ENCODE measurements around the gene CACNA1A. TPM values are rescaled to one million over a fixed set of nuclear protein-coding genes. Genes with fewer than 3 reads are reported as not detected.

CACNA1A gene
- total RNA-seq, 2 experiments from 2014 or later, result 0.19 to 0.78 TPM

DNA sequence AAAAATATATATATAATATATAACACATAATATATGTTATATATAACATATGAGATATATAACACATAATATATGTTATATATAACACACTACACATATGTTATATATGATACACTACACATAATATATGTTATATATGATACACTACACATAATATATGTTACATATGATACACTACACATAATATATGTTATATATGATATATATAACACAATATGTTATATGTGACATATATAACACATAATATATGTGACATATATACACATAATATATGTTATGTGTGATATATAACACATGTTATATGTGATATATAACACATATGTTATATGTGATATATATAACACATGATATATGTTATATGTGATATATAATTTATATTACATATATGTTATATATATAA lies 129.7 kb downstream of the CACNA1A start:
- ChIA-PET POLR2A (no interaction called here), CTCF (ENCODE audit: unreplicated experiment) (no interaction called here)
- Histone ChIP-seq H2AFZ (ENCODE audit: low read length) (no peak overlapping the region), H4K20me1 (ENCODE audit: insufficient read depth, low read length) (no peaks in the 10 kb centered on the region), H3K79me2 (ENCODE audit: insufficient read depth, low read depth, low read length) (no peaks in the 10 kb centered on the region), H3K4me3 (ENCODE audit: low read depth, low read length, poor library complexity, severe bottlenecking) (no peak overlapping the region), H3K36me3 (ENCODE audit: insufficient read depth, low read length) (no peaks in the 10 kb centered on the region), H3K9me3 (ENCODE audit: low read length) (no peaks in the 10 kb centered on the region), H3K9me2 (ENCODE audit: insufficient read depth, low read length) (no peaks in the 10 kb centered on the region), H3K4me2 (ENCODE audit: low read length) (no peak overlapping the region), H3K27ac (ENCODE audit: low read depth, low read length, poor library complexity, severe bottlenecking) (no peak overlapping the region), H3K4me1 (ENCODE audit: insufficient read depth, low read length, poor library complexity, severe bottlenecking) (no peaks in the 10 kb centered on the region)
- TF ChIP-seq CTCF (conservative IDR thresholded peaks at IDR 0.05; ENCODE audit: low read length), result no peak
- TF ChIP-seq EZH2phosphoT487 (IDR thresholded peaks at IDR 0.05; ENCODE audit: borderline replicate concordance, low read depth, low read length), result no peak
- no TSS peak for BruUV-seq (replicated peaks)
- intact Hi-C loops (cut with micrococcal nuclease; ENCODE audit: unreplicated experiment), result no loop called here
- DNase-seq (ENCODE audit: low spot score), result no peak

- ChIA-PET CTCF (ENCODE audit: unreplicated experiment) (no interaction called here), POLR2A (no interaction called here)
- Histone ChIP-seq H3K9me2 (ENCODE audit: insufficient read depth, low read length) (no peaks in the 10 kb centered on the region), H3K4me3 (ENCODE audit: low read depth, low read length, poor library complexity, severe bottlenecking) (no peak overlapping the region), H2AFZ (ENCODE audit: low read length) (no peak overlapping the region), H3K4me2 (ENCODE audit: low read length) (no peak overlapping the region), H3K79me2 (ENCODE audit: insufficient read depth, low read depth, low read length) (no peaks in the 10 kb centered on the region), H3K9me3 (ENCODE audit: low read length) (no peaks in the 10 kb centered on the region), H3K36me3 (ENCODE audit: insufficient read depth, low read length) (no peaks in the 10 kb centered on the region), H4K20me1 (ENCODE audit: insufficient read depth, low read length) (no peaks in the 10 kb centered on the region), H3K4me1 (ENCODE audit: insufficient read depth, low read length, poor library complexity, severe bottlenecking) (no peaks in the 10 kb centered on the region), H3K27ac (ENCODE audit: low read depth, low read length, poor library complexity, severe bottlenecking) (no peak overlapping the region)
- DNase-seq (ENCODE audit: low spot score), result no peak
- BruUV-seq (replicated peaks), result no TSS peak
- no peak for TF ChIP-seq EZH2phosphoT487 (IDR thresholded peaks at IDR 0.05; ENCODE audit: borderline replicate concordance, low read depth, low read length)
- no peak for TF ChIP-seq CTCF (conservative IDR thresholded peaks at IDR 0.05; ENCODE audit: low read length)
- intact Hi-C loops (cut with micrococcal nuclease; ENCODE audit: unreplicated experiment), result no loop called here
Observed at GRCh38 chr19:13373599-13373998, 132.7 kb downstream of the CACNA1A start.

GRCh38 chr19:13370948-13371347 lies 135.3 kb downstream of the CACNA1A start:
- Histone ChIP-seq H3K4me1 (ENCODE audit: insufficient read depth, low read length, poor library complexity, severe bottlenecking) (no peaks in the 10 kb centered on the region), H3K36me3 (ENCODE audit: insufficient read depth, low read length) (no peaks in the 10 kb centered on the region), H3K9me2 (ENCODE audit: insufficient read depth, low read length) (no peaks in the 10 kb centered on the region), H3K79me2 (ENCODE audit: insufficient read depth, low read depth, low read length) (no peaks in the 10 kb centered on the region), H3K4me2 (ENCODE audit: low read length) (no peak overlapping the region), H3K4me3 (ENCODE audit: low read depth, low read length, poor library complexity, severe bottlenecking) (no peak overlapping the region), H3K27ac (ENCODE audit: low read depth, low read length, poor library complexity, severe bottlenecking) (no peak overlapping the region), H2AFZ (ENCODE audit: low read length) (no peak overlapping the region), H3K9me3 (ENCODE audit: low read length) (no peaks in the 10 kb centered on the region), H4K20me1 (ENCODE audit: insufficient read depth, low read length) (no peaks in the 10 kb centered on the region)
- TF ChIP-seq CTCF (conservative IDR thresholded peaks at IDR 0.05; ENCODE audit: low read length) (no peak), EZH2phosphoT487 (IDR thresholded peaks at IDR 0.05; ENCODE audit: borderline replicate concordance, low read depth, low read length) (no peak)
- no peak for DNase-seq (ENCODE audit: low spot score)
- intact Hi-C loops (cut with micrococcal nuclease; ENCODE audit: unreplicated experiment), result no loop called here
- no TSS peak for BruUV-seq (replicated peaks)
- ChIA-PET CTCF (ENCODE audit: unreplicated experiment) (no interaction called here), POLR2A (no interaction called here)
